H1 (cell line): ENCODE results near the gene TBX4.
A peak's percentile ranks its signal among the peaks of the same experiment; 100 is the strongest.

Source experiments
- ATF3 ChIP-seq: IDR thresholded peaks from 2 replicates; pipeline ENCODE4 v1.6.1; 2011; ENCODE audit warnings: low read depth, mild to moderate bottlenecking, low read length; ENCODE audit not compliant: insufficient read depth
- CREB1 ChIP-seq: IDR thresholded peaks from 2 replicates; pipeline ENCODE4 v1.6.1; 2012; ENCODE audit warnings: inconsistent platforms
- EGR1 ChIP-seq: IDR thresholded peaks from 2 replicates; pipeline ENCODE4 v1.6.1; 2011; ENCODE audit warnings: low read depth, low read length, borderline replicate concordance
- EP300 ChIP-seq, 2 experiments: IDR thresholded peaks; 1 replicate in 1 of 2; 2 replicates in 1 of 2; pipeline ENCODE4 v1.6.1; 2011 to 2012; ENCODE audit warnings: low read depth in 2 of 2, low read length in 2 of 2, mild to moderate bottlenecking in 2 of 2, borderline replicate concordance in 1 of 2, inconsistent platforms in 1 of 2, moderate library complexity in 1 of 2
- EZH2 ChIP-seq: fragments of 200-600 bp; sonication (generic); IDR thresholded peaks from 2 replicates; pipeline ENCODE4 v1.7.1; 2012; ENCODE audit warnings: low read depth, mild to moderate bottlenecking, moderate library complexity, low read length, inconsistent platforms; ENCODE audit not compliant: severe bottlenecking
- HDAC6 ChIP-seq: IDR thresholded peaks from one replicate; pipeline ENCODE4 v1.7.1; 2012; ENCODE audit warnings: low read depth, mild to moderate bottlenecking, inconsistent platforms, low read length, moderate library complexity
- POLR2A ChIP-seq, 2 experiments: IDR thresholded peaks; 1 replicate in 1 of 2; 2 replicates in 1 of 2; pipeline ENCODE4 v1.6.1; 2011; ENCODE audit warnings: low read depth in 2 of 2, low read length in 2 of 2, mild to moderate bottlenecking in 2 of 2; ENCODE audit errors: control extremely low read depth in 1 of 2
- POLR2AphosphoS5 ChIP-seq: IDR thresholded peaks from 2 replicates; pipeline ENCODE4 v1.6.1; 2011; ENCODE audit warnings: low read depth, low read length
- RFX5 ChIP-seq: IDR thresholded peaks from 2 replicates; pipeline ENCODE4 v1.6.1; 2011; ENCODE audit warnings: low read depth, low read length, improper control_type of control experiment, borderline replicate concordance
- SAP30 ChIP-seq: fragments of 300-600 bp; sonication (generic); IDR thresholded peaks from 2 replicates; pipeline ENCODE4 v1.7.1; 2012; ENCODE audit warnings: low read length, moderate library complexity, mild to moderate bottlenecking, inconsistent platforms; ENCODE audit not compliant: insufficient read depth, insufficient replicate concordance
- SP2 ChIP-seq: IDR thresholded peaks from 2 replicates; pipeline ENCODE4 v1.6.1; 2012; ENCODE audit warnings: mild to moderate bottlenecking, low read length, inconsistent platforms
- TF ChIP-seq, protein P1 (sequence below), 3 experiments: IDR thresholded peaks; 1 replicate in 2 of 3; 2 replicates in 1 of 3; pipeline versions ENCODE4 v1.5.1 to v1.6.1; 2011; ENCODE audit warnings: low read length in 3 of 3, mild to moderate bottlenecking in 3 of 3, inconsistent platforms in 2 of 3, low read depth in 1 of 3, moderate library complexity in 1 of 3; ENCODE audit not compliant: insufficient read depth in 1 of 3; ENCODE audit errors: control extremely low read depth in 1 of 3
- TF ChIP-seq, protein P2 (sequence below): IDR thresholded peaks from 2 replicates; pipeline ENCODE4 v1.6.1; 2012; ENCODE audit warnings: low read length, inconsistent platforms

GRCh38 chr17:61411261-61412142, 40.7 kb upstream of the TBX4 start:
- no peak for TF ChIP-seq EP300 (IDR thresholded peaks at IDR 0.05; ENCODE audit: borderline replicate concordance in 1 of 2, low read depth in 2 of 2, low read length in 2 of 2)
- TF ChIP-seq, protein P1, sequence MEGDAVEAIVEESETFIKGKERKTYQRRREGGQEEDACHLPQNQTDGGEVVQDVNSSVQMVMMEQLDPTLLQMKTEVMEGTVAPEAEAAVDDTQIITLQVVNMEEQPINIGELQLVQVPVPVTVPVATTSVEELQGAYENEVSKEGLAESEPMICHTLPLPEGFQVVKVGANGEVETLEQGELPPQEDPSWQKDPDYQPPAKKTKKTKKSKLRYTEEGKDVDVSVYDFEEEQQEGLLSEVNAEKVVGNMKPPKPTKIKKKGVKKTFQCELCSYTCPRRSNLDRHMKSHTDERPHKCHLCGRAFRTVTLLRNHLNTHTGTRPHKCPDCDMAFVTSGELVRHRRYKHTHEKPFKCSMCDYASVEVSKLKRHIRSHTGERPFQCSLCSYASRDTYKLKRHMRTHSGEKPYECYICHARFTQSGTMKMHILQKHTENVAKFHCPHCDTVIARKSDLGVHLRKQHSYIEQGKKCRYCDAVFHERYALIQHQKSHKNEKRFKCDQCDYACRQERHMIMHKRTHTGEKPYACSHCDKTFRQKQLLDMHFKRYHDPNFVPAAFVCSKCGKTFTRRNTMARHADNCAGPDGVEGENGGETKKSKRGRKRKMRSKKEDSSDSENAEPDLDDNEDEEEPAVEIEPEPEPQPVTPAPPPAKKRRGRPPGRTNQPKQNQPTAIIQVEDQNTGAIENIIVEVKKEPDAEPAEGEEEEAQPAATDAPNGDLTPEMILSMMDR (IDR thresholded peaks at IDR 0.05; ENCODE audit: control extremely low read depth in 1 of 3, insufficient read depth in 1 of 3, low read depth in 1 of 3, low read length in 3 of 3), result peak in 2 of 3 experiments; percentile 18 to 19; a peak in 3 of 4 replicates
- TF ChIP-seq POLR2AphosphoS5, result no peak
- no peak for TF ChIP-seq CREB1
- TF ChIP-seq SP2, result no peak
- TF ChIP-seq ATF3, result no peak
- TF ChIP-seq HDAC6, result no peak
- TF ChIP-seq EGR1, result no peak
- TF ChIP-seq, protein P2, sequence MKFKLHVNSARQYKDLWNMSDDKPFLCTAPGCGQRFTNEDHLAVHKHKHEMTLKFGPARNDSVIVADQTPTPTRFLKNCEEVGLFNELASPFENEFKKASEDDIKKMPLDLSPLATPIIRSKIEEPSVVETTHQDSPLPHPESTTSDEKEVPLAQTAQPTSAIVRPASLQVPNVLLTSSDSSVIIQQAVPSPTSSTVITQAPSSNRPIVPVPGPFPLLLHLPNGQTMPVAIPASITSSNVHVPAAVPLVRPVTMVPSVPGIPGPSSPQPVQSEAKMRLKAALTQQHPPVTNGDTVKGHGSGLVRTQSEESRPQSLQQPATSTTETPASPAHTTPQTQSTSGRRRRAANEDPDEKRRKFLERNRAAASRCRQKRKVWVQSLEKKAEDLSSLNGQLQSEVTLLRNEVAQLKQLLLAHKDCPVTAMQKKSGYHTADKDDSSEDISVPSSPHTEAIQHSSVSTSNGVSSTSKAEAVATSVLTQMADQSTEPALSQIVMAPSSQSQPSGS, result no peak
- no peak for TF ChIP-seq RFX5
- peak; percentile 39 for TF ChIP-seq EZH2
- no peak for TF ChIP-seq POLR2A (IDR thresholded peaks at IDR 0.05; ENCODE audit: control extremely low read depth in 1 of 2, low read depth in 2 of 2, low read length in 2 of 2)
- TF ChIP-seq SAP30, result no peak
